SK-N-SH (cell line): ENCODE data around the gene SLC22A4. TPM values are rescaled to one million over a fixed set of nuclear protein-coding genes. Genes with fewer than 3 reads are reported as not detected.

ENCODE experiments used
- CTCF ChIA-PET: fragments of 300-600, 350-600 bp; formaldehyde crosslinking; extraction: SDS; loops from one replicate; lab custom pipeline; 2021; lab: Yijun Ruan, JAX
- POLR2A ChIA-PET: fragments of 350-600 bp; sonication (Branson Sonifier 250); formaldehyde crosslinking; extraction: SDS; loops from one replicate; lab custom pipeline; 2020; ENCODE audit warnings: antibody characterized with exemption, inconsistent platforms; lab: Yijun Ruan, JAX
- DNase-seq: peaks from one replicate; pipeline ENCODE4 v3.0.0; 2012
- H2AFZ ChIP-seq: fragments of 200-600 bp; sonication (generic); 2 replicates; pipeline ENCODE4 v1.8.1; 2016; ENCODE audit warnings: antibody characterized with exemption, mild to moderate bottlenecking, low read depth
- H3F3A ChIP-seq: fragments of 200-600 bp; sonication (generic); replicated peaks from 2 replicates; pipeline ENCODE3; 2016; ENCODE audit warnings: antibody characterized with exemption, mild to moderate bottlenecking; ENCODE audit not compliant: insufficient read depth
- H3K27ac ChIP-seq, 2 experiments: fragments of 200-500 bp in 1 of 2; fragments of 200-600 bp in 1 of 2; sonication (Bioruptor generic) in 1 of 2; sonication (generic), shearing (Covaris generic) in 1 of 2; 2 replicates each; pipeline versions ENCODE4 v1.5.1 to v1.6.1; 2014 to 2016; ENCODE audit warnings: low read depth in 2 of 2, inconsistent platforms in 1 of 2, low read length in 1 of 2, mild to moderate bottlenecking in 1 of 2, mixed read lengths in 1 of 2
- H3K27me3 ChIP-seq: fragments of 200-600 bp; sonication (generic), shearing (Covaris generic); 2 replicates; pipeline ENCODE4 v1.6.1; 2016; ENCODE audit warnings: mixed run types; ENCODE audit not compliant: insufficient read depth
- H3K36me3 ChIP-seq, 2 experiments: fragments of 200-500 bp in 1 of 2; fragments of 200-600 bp in 1 of 2; sonication (Bioruptor generic) in 1 of 2; sonication (generic) in 1 of 2; replicated peaks in 1 of 2; 2 replicates each; pipeline versions ENCODE3 to v1.5.1; 2014 to 2016; ENCODE audit warnings: low read length in 1 of 2, mild to moderate bottlenecking in 1 of 2; ENCODE audit not compliant: insufficient read depth in 2 of 2, control insufficient read depth in 1 of 2
- H3K4me1 ChIP-seq, 2 experiments: fragments of 200-500 bp in 1 of 2; fragments of 200-600 bp in 1 of 2; sonication (Bioruptor generic) in 1 of 2; sonication (generic), shearing (Covaris generic) in 1 of 2; 2 replicates each; pipeline versions ENCODE4 v1.5.1 to v1.6.1; 2014 to 2016; ENCODE audit warnings: low read depth in 1 of 2, low read length in 1 of 2, mixed run types in 1 of 2; ENCODE audit not compliant: insufficient read depth in 2 of 2, control insufficient read depth in 1 of 2
- H3K4me2 ChIP-seq: fragments of 200-600 bp; sonication (generic), shearing (Covaris generic); 2 replicates; pipeline ENCODE4 v1.6.1; 2017; ENCODE audit warnings: mixed run types
- H3K4me3 ChIP-seq, 2 experiments: fragments of 200-500 bp in 1 of 2; fragments of 200-600 bp in 1 of 2; sonication (Bioruptor generic) in 1 of 2; sonication (generic), shearing (Covaris generic) in 1 of 2; 2 replicates each; pipeline versions ENCODE4 v1.5.1 to v1.8.1; 2014 to 2016; ENCODE audit warnings: low read depth in 2 of 2, inconsistent platforms in 1 of 2, low read length in 1 of 2, mild to moderate bottlenecking in 1 of 2, mixed read lengths in 1 of 2, moderate library complexity in 1 of 2
- H3K79me2 ChIP-seq: fragments of 200-600 bp; sonication (generic); 2 replicates; pipeline ENCODE4 v1.8.1; 2017; ENCODE audit warnings: mild to moderate bottlenecking; ENCODE audit not compliant: insufficient read depth
- H3K9ac ChIP-seq: fragments of 200-600 bp; sonication (generic); 2 replicates; pipeline ENCODE4 v1.6.1; 2017; ENCODE audit warnings: mixed run types
- H3K9me2 ChIP-seq: fragments of 200-600 bp; sonication (generic); 2 replicates; pipeline ENCODE4 v1.6.1; 2017; ENCODE audit warnings: mixed run types
- H3K9me3 ChIP-seq: fragments of 200-600 bp; sonication (generic); 2 replicates; pipeline ENCODE4 v1.6.1; 2017; ENCODE audit warnings: mixed run types, mild to moderate bottlenecking, moderate library complexity
- H4K20me1 ChIP-seq: fragments of 200-600 bp; sonication (generic); 2 replicates; pipeline ENCODE4 v1.6.1; 2017; ENCODE audit warnings: mild to moderate bottlenecking, mixed run types; ENCODE audit not compliant: insufficient read depth
- CTCF ChIP-seq: fragments of 200-600 bp; sonication (generic); IDR thresholded peaks from 2 replicates; pipeline ENCODE4 v1.6.1; 2017; ENCODE audit warnings: antibody characterized with exemption, mild to moderate bottlenecking, moderate library complexity
- ELF1 ChIP-seq: IDR thresholded peaks from 2 replicates; pipeline ENCODE4 v1.4.0; 2012
- EP300 ChIP-seq, 2 experiments: IDR thresholded peaks; 2 replicates each; pipeline versions ENCODE4 v1.4.0 to v1.6.1; 2012; ENCODE audit warnings: borderline replicate concordance in 1 of 2, low read depth in 1 of 2, low read length in 1 of 2
- FOXJ3 ChIP-seq: sonication (generic); formaldehyde crosslinking; IDR thresholded peaks from 2 replicates; pipeline ENCODE4 v1.5.1; 2020; ENCODE audit warnings: mild to moderate bottlenecking, missing genetic modification reagents
- FOXM1 ChIP-seq: IDR thresholded peaks from 2 replicates; pipeline ENCODE4 v1.4.0; 2012; ENCODE audit warnings: low read depth, mild to moderate bottlenecking
- MAX ChIP-seq: IDR thresholded peaks from 2 replicates; pipeline ENCODE4 v1.4.0; 2012; ENCODE audit warnings: low read depth
- NFIC ChIP-seq: IDR thresholded peaks from 2 replicates; pipeline ENCODE4 v1.4.0; 2012; ENCODE audit warnings: borderline replicate concordance
- POLR2AphosphoS5 ChIP-seq: IDR thresholded peaks from 2 replicates; pipeline ENCODE4 v1.6.1; 2012; ENCODE audit warnings: low read depth, low read length
- RAD21 ChIP-seq: IDR thresholded peaks from 2 replicates; pipeline ENCODE4 v1.6.1; 2012; ENCODE audit warnings: mild to moderate bottlenecking, low read length
- RCOR1 ChIP-seq: fragments of 150-350 bp; IDR thresholded peaks from 2 replicates; pipeline ENCODE4 v1.6.1; 2017; ENCODE audit warnings: antibody characterized with exemption, low read length
- RFX5 ChIP-seq: IDR thresholded peaks from 2 replicates; pipeline ENCODE4 v1.6.1; 2012; ENCODE audit warnings: mild to moderate bottlenecking, improper control_type of control experiment, low read length
- SIN3A ChIP-seq: IDR thresholded peaks from 2 replicates; pipeline ENCODE4 v1.6.1; 2012; ENCODE audit warnings: low read depth, mild to moderate bottlenecking, low read length, moderate library complexity, borderline replicate concordance
- TCF12 ChIP-seq: IDR thresholded peaks from 2 replicates; pipeline ENCODE4 v1.4.0; 2012
- TEAD4 ChIP-seq: IDR thresholded peaks from 2 replicates; pipeline ENCODE4 v1.4.0; 2012; ENCODE audit warnings: mild to moderate bottlenecking, borderline replicate concordance; ENCODE audit not compliant: insufficient read depth
- YY1 ChIP-seq: IDR thresholded peaks from 2 replicates; pipeline ENCODE4 v1.4.0; 2012; ENCODE audit warnings: low read depth, mild to moderate bottlenecking
- ZBTB33 ChIP-seq: IDR thresholded peaks from 2 replicates; pipeline ENCODE4 v1.4.0; 2012; ENCODE audit warnings: low read depth, borderline replicate concordance
- WGBS: methylation state at CpG from one replicate; pipeline ENCODE4 v1.1.6; 2017; ENCODE audit warnings: low lambda C conversion rate; 5-methylcytosine and 5-hydroxymethylcytosine counted together
- polyA plus RNA-seq, 3 experiments: library from polyadenylated mRNA; depleted of rRNA; stranded (reverse); fragments of >200 nt; gene quantifications; 2 replicates each; pipeline ENCODE4 v1.2.3, GENCODE V29; 2012
- TF ChIP-seq, protein P1 (sequence below): IDR thresholded peaks from 2 replicates; pipeline ENCODE4 v1.6.1; 2012; ENCODE audit warnings: mild to moderate bottlenecking, low read depth, low read length, moderate library complexity

Gene SLC22A4
- polyA plus RNA-seq, 1 of the 3 experiments (the other 2 are of a cell fraction), result 3.3 TPM

- H3F3A ChIP-seq, result no peaks in the 10 kb centered on the region
- H3K4me3 ChIP-seq, result no peak overlapping the region
- DNase-seq, result no peak
- ChIA-PET CTCF (interaction anchor here (1.0 to 1.6 kb wide), 5 partner anchors 11 to 111 kb away, joined by 3 to 8 read pairs (median 3); no protein-coding TSS in a partner anchor), POLR2A (no interaction called here)
- no peaks in the 10 kb centered on the region for H3K27me3 ChIP-seq
- TF ChIP-seq RCOR1 (no peak), ZBTB33 (no peak), NFIC (no peak), YY1 (no peak), TCF12 (no peak), MAX (no peak), FOXJ3 (CRISPR knock-in tag) (no peak), FOXM1 (no peak), ELF1 (no peak), CTCF (no peak), POLR2AphosphoS5 (no peak), SIN3A (no peak), RAD21 (no peak), EP300 (IDR thresholded peaks at IDR 0.05; ENCODE audit: borderline replicate concordance in 1 of 2, low read depth in 1 of 2, low read length in 1 of 2) (no peak), TEAD4 (no peak), RFX5 (no peak)
- TF ChIP-seq, protein P1, sequence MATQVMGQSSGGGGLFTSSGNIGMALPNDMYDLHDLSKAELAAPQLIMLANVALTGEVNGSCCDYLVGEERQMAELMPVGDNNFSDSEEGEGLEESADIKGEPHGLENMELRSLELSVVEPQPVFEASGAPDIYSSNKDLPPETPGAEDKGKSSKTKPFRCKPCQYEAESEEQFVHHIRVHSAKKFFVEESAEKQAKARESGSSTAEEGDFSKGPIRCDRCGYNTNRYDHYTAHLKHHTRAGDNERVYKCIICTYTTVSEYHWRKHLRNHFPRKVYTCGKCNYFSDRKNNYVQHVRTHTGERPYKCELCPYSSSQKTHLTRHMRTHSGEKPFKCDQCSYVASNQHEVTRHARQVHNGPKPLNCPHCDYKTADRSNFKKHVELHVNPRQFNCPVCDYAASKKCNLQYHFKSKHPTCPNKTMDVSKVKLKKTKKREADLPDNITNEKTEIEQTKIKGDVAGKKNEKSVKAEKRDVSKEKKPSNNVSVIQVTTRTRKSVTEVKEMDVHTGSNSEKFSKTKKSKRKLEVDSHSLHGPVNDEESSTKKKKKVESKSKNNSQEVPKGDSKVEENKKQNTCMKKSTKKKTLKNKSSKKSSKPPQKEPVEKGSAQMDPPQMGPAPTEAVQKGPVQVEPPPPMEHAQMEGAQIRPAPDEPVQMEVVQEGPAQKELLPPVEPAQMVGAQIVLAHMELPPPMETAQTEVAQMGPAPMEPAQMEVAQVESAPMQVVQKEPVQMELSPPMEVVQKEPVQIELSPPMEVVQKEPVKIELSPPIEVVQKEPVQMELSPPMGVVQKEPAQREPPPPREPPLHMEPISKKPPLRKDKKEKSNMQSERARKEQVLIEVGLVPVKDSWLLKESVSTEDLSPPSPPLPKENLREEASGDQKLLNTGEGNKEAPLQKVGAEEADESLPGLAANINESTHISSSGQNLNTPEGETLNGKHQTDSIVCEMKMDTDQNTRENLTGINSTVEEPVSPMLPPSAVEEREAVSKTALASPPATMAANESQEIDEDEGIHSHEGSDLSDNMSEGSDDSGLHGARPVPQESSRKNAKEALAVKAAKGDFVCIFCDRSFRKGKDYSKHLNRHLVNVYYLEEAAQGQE, result no peak
- H3K9ac ChIP-seq, result no peak overlapping the region
- H3K9me2 ChIP-seq, result no peaks in the 10 kb centered on the region
- no peaks in the 10 kb centered on the region for H3K79me2 ChIP-seq
- no peak overlapping the region for H2AFZ ChIP-seq
- H4K20me1 ChIP-seq, result no peaks in the 10 kb centered on the region
- H3K27ac ChIP-seq, result no peak overlapping the region
- H3K4me2 ChIP-seq, result no peak overlapping the region
- no peaks in the 10 kb centered on the region for H3K9me3 ChIP-seq
- H3K36me3 ChIP-seq, result peaks cover 6 to 15% of the 10 kb centered on the region in 2 experiments
- 82% methylated on average over 5 of the region's 5 CpGs for WGBS
- H3K4me1 ChIP-seq, result peaks cover 0 to 8% of the 10 kb centered on the region in 2 experiments; a peak in 1 of 4 replicates
Measured at GRCh38 chr5:132275367-132276220, 18.6 kb upstream of the SLC22A4 start.
